SK-N-SH (cell line): Measurements from ENCODE around the gene FDXACB1. TPM values are rescaled to one million over a fixed set of nuclear protein-coding genes. Genes with fewer than 3 reads are reported as not detected.

Experiments
- CTCF ChIA-PET: fragments of 300-600, 350-600 bp; formaldehyde crosslinking; extraction: SDS; loops from one replicate; lab custom pipeline; 2021; lab: Yijun Ruan, JAX
- POLR2A ChIA-PET: fragments of 350-600 bp; sonication (Branson Sonifier 250); formaldehyde crosslinking; extraction: SDS; loops from one replicate; lab custom pipeline; 2020; ENCODE audit warnings: antibody characterized with exemption, inconsistent platforms; lab: Yijun Ruan, JAX
- DNase-seq: peaks from one replicate; pipeline ENCODE4 v3.0.0; 2012
- H2AFZ ChIP-seq: fragments of 200-600 bp; sonication (generic); 2 replicates; pipeline ENCODE4 v1.8.1; 2016; ENCODE audit warnings: antibody characterized with exemption, mild to moderate bottlenecking, low read depth
- H3F3A ChIP-seq: fragments of 200-600 bp; sonication (generic); replicated peaks from 2 replicates; pipeline ENCODE3; 2016; ENCODE audit warnings: antibody characterized with exemption, mild to moderate bottlenecking; ENCODE audit not compliant: insufficient read depth
- H3K27ac ChIP-seq, 2 experiments: fragments of 200-500 bp in 1 of 2; fragments of 200-600 bp in 1 of 2; sonication (Bioruptor generic) in 1 of 2; sonication (generic), shearing (Covaris generic) in 1 of 2; 2 replicates each; pipeline versions ENCODE4 v1.5.1 to v1.6.1; 2014 to 2016; ENCODE audit warnings: low read depth in 2 of 2, inconsistent platforms in 1 of 2, low read length in 1 of 2, mild to moderate bottlenecking in 1 of 2, mixed read lengths in 1 of 2
- H3K27me3 ChIP-seq: fragments of 200-600 bp; sonication (generic), shearing (Covaris generic); 2 replicates; pipeline ENCODE4 v1.6.1; 2016; ENCODE audit warnings: mixed run types; ENCODE audit not compliant: insufficient read depth
- H3K36me3 ChIP-seq, 2 experiments: fragments of 200-500 bp in 1 of 2; fragments of 200-600 bp in 1 of 2; sonication (Bioruptor generic) in 1 of 2; sonication (generic) in 1 of 2; replicated peaks in 1 of 2; 2 replicates each; pipeline versions ENCODE3 to v1.5.1; 2014 to 2016; ENCODE audit warnings: low read length in 1 of 2, mild to moderate bottlenecking in 1 of 2; ENCODE audit not compliant: insufficient read depth in 2 of 2, control insufficient read depth in 1 of 2
- H3K4me1 ChIP-seq, 2 experiments: fragments of 200-500 bp in 1 of 2; fragments of 200-600 bp in 1 of 2; sonication (Bioruptor generic) in 1 of 2; sonication (generic), shearing (Covaris generic) in 1 of 2; 2 replicates each; pipeline versions ENCODE4 v1.5.1 to v1.6.1; 2014 to 2016; ENCODE audit warnings: low read depth in 1 of 2, low read length in 1 of 2, mixed run types in 1 of 2; ENCODE audit not compliant: insufficient read depth in 2 of 2, control insufficient read depth in 1 of 2
- H3K4me2 ChIP-seq: fragments of 200-600 bp; sonication (generic), shearing (Covaris generic); 2 replicates; pipeline ENCODE4 v1.6.1; 2017; ENCODE audit warnings: mixed run types
- H3K4me3 ChIP-seq, 2 experiments: fragments of 200-500 bp in 1 of 2; fragments of 200-600 bp in 1 of 2; sonication (Bioruptor generic) in 1 of 2; sonication (generic), shearing (Covaris generic) in 1 of 2; 2 replicates each; pipeline versions ENCODE4 v1.5.1 to v1.8.1; 2014 to 2016; ENCODE audit warnings: low read depth in 2 of 2, inconsistent platforms in 1 of 2, low read length in 1 of 2, mild to moderate bottlenecking in 1 of 2, mixed read lengths in 1 of 2, moderate library complexity in 1 of 2
- H3K79me2 ChIP-seq: fragments of 200-600 bp; sonication (generic); 2 replicates; pipeline ENCODE4 v1.8.1; 2017; ENCODE audit warnings: mild to moderate bottlenecking; ENCODE audit not compliant: insufficient read depth
- H3K9ac ChIP-seq: fragments of 200-600 bp; sonication (generic); 2 replicates; pipeline ENCODE4 v1.6.1; 2017; ENCODE audit warnings: mixed run types
- H3K9me2 ChIP-seq: fragments of 200-600 bp; sonication (generic); 2 replicates; pipeline ENCODE4 v1.6.1; 2017; ENCODE audit warnings: mixed run types
- H3K9me3 ChIP-seq: fragments of 200-600 bp; sonication (generic); 2 replicates; pipeline ENCODE4 v1.6.1; 2017; ENCODE audit warnings: mixed run types, mild to moderate bottlenecking, moderate library complexity
- H4K20me1 ChIP-seq: fragments of 200-600 bp; sonication (generic); 2 replicates; pipeline ENCODE4 v1.6.1; 2017; ENCODE audit warnings: mild to moderate bottlenecking, mixed run types; ENCODE audit not compliant: insufficient read depth
- CHD2 ChIP-seq: fragments of 150-350 bp; IDR thresholded peaks from 2 replicates; pipeline ENCODE4 v1.6.1; 2018; ENCODE audit warnings: low read length; ENCODE audit not compliant: partially characterized antibody
- ELF1 ChIP-seq: IDR thresholded peaks from 2 replicates; pipeline ENCODE4 v1.4.0; 2012
- EP300 ChIP-seq, 2 experiments: IDR thresholded peaks; 2 replicates each; pipeline versions ENCODE4 v1.4.0 to v1.6.1; 2012; ENCODE audit warnings: borderline replicate concordance in 1 of 2, low read depth in 1 of 2, low read length in 1 of 2
- EZH2phosphoT487 ChIP-seq: fragments of 200-600 bp; sonication (generic); IDR thresholded peaks from 2 replicates; pipeline ENCODE4 v1.6.1; 2017; ENCODE audit warnings: low read depth, mixed run types, mild to moderate bottlenecking, antibody characterized with exemption, moderate library complexity, borderline replicate concordance
- FOSL2 ChIP-seq: IDR thresholded peaks from 2 replicates; pipeline ENCODE4 v1.4.0; 2012; ENCODE audit warnings: low read depth, mild to moderate bottlenecking, moderate library complexity, borderline replicate concordance
- FOXJ3 ChIP-seq: sonication (generic); formaldehyde crosslinking; IDR thresholded peaks from 2 replicates; pipeline ENCODE4 v1.5.1; 2020; ENCODE audit warnings: mild to moderate bottlenecking, missing genetic modification reagents
- FOXM1 ChIP-seq: IDR thresholded peaks from 2 replicates; pipeline ENCODE4 v1.4.0; 2012; ENCODE audit warnings: low read depth, mild to moderate bottlenecking
- GATA2 ChIP-seq: sonication (generic); formaldehyde crosslinking; IDR thresholded peaks from 2 replicates; pipeline ENCODE4 v1.5.0; 2020; ENCODE audit warnings: mild to moderate bottlenecking, missing genetic modification reagents
- MAX ChIP-seq: IDR thresholded peaks from 2 replicates; pipeline ENCODE4 v1.4.0; 2012; ENCODE audit warnings: low read depth
- MEF2A ChIP-seq: IDR thresholded peaks from 2 replicates; pipeline ENCODE4 v1.4.0; 2012; ENCODE audit warnings: low read depth, borderline replicate concordance
- MXI1 ChIP-seq: IDR thresholded peaks from 2 replicates; pipeline ENCODE4 v1.6.1; 2012; ENCODE audit warnings: mild to moderate bottlenecking, low read depth, low read length, improper control_type of control experiment
- NRF1 ChIP-seq: IDR thresholded peaks from 2 replicates; pipeline ENCODE4 v1.6.1; 2012; ENCODE audit warnings: low read depth, mild to moderate bottlenecking, low read length
- RCOR1 ChIP-seq: fragments of 150-350 bp; IDR thresholded peaks from 2 replicates; pipeline ENCODE4 v1.6.1; 2017; ENCODE audit warnings: antibody characterized with exemption, low read length
- SMC3 ChIP-seq: IDR thresholded peaks from 2 replicates; pipeline ENCODE4 v1.6.1; 2012; ENCODE audit warnings: low read depth, low read length, improper control_type of control experiment
- TEAD4 ChIP-seq: IDR thresholded peaks from 2 replicates; pipeline ENCODE4 v1.4.0; 2012; ENCODE audit warnings: mild to moderate bottlenecking, borderline replicate concordance; ENCODE audit not compliant: insufficient read depth
- USF2 ChIP-seq: fragments of 150-350 bp; IDR thresholded peaks from 2 replicates; pipeline ENCODE4 v1.6.1; 2017; ENCODE audit warnings: antibody characterized with exemption, low read length, low read depth, borderline replicate concordance
- ZBTB33 ChIP-seq: IDR thresholded peaks from 2 replicates; pipeline ENCODE4 v1.4.0; 2012; ENCODE audit warnings: low read depth, borderline replicate concordance
- WGBS: methylation state at CpG from one replicate; pipeline ENCODE4 v1.1.6; 2017; ENCODE audit warnings: low lambda C conversion rate; 5-methylcytosine and 5-hydroxymethylcytosine counted together
- polyA plus RNA-seq, 3 experiments: library from polyadenylated mRNA; depleted of rRNA; stranded (reverse); fragments of >200 nt; gene quantifications; 2 replicates each; pipeline ENCODE4 v1.2.3, GENCODE V29; 2012
- TF ChIP-seq, protein P1 (sequence below): IDR thresholded peaks from 2 replicates; pipeline ENCODE4 v1.6.1; 2012; ENCODE audit warnings: mild to moderate bottlenecking, low read depth, low read length, moderate library complexity
- TF ChIP-seq, protein P2 (sequence below): fragments of 200-600 bp; sonication (generic); IDR thresholded peaks from 2 replicates; pipeline ENCODE4 v1.6.1; 2017; ENCODE audit warnings: antibody characterized with exemption, mild to moderate bottlenecking, moderate library complexity

The FDXACB1 gene, protein sequence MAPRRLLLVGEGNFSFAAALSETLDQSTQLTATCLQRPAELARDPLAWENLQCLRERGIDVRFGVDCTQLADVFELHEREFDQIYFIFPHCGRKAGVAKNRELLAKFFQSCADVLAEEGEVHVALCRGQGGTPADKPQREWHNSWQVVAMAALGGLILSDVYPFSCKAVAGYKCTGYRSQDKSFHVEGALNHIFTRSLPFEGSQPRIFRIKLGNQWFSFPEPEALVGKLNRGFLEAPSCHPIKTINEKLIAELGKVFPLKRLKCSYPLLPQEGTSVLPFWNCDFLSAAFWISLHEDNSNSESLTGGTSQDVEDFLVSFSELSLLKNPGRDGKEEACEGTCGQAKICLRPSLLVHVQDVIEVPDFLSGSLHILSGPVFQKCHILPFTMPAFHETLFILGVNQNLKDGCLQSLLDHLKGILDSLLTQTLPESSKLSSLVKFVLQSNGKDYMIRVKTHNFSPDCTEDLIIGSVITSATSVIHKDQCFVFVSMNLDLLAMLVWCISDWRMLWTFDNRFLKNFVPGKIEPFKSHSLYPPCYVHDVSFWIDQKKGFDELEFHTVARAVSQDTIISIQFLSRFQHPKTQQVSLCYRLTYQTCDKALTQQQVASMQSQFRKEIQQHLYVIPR
- polyA plus RNA-seq (2012; rRNA removed), result 2.8 and 3.2 TPM in 2 replicates
- 2.7 and 3.0 TPM in 2 replicates for polyA plus RNA-seq (2012; cell fraction: cytosol; rRNA removed)
- polyA plus RNA-seq (2012; cell fraction: nucleus; rRNA removed), result 3.4 and 5.7 TPM in 2 replicates

DNA sequence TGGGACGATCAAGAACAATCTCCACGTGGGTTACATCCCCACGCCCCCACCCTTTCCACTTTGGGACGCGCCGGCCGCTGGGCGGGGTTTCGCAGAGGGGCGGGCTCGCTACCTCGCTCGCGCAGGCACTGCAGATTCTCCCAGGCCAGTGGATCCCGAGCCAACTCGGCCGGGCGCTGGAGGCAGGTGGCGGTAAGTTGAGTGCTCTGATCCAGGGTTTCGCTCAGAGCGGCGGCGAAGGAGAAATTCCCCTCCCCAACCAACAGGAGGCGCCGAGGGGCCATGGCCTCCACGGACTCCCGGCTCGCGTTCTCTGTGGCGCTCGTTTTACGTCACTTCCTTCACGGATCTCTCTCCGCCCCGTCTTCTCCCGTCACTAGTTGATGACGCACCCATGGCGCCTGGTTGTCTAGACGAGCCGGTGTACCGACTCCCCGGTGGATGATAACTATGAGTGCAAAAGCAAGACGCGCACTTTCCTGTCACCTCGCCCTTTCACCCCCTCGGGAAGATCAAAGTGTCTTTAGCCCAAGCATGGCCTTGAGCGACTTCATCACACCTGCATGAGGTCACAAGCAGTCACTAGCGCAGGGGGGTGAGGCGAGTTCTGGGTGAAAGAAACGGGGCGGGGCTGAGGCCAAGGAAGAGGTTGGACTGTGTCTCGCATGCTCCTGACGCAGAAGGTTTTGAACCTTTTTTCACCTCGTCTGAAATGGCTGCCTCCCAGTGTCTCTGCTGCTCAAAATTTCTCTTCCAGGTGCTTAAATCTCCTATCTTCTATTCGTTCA lies at the start of gene FDXACB1, which contains the start of gene CFAP68:
TSS of gene FDXACB1 (minus strand) at position 317 of the 788 bp plus-strand sequence. CDS start at position 284, 33 bp downstream.
TSS of gene CFAP68 (plus strand) at position 693 of the 788 bp plus-strand sequence. CDS start at position 713, 20 bp downstream.
- Histone ChIP-seq H3K9ac (peak within 1 kb of the TSS; percentile 71), H3K4me3 (peak within 1 kb of the TSS; percentile 72 to 84), H3K4me1 (peaks cover 0 to 8% of the 10 kb centered on the region in 2 experiments; a peak in 2 of 4 replicates), H3K9me3 (no peaks in the 10 kb centered on the region), H3F3A (peaks cover 4% of the 10 kb centered on the region), H3K36me3 (peaks cover 0 to 18% of the 10 kb centered on the region in 2 experiments), H3K79me2 (peaks cover 6% of the 10 kb centered on the region; the same call in 1 of the 2 replicates), H3K9me2 (no peaks in the 10 kb centered on the region), H4K20me1 (no peaks in the 10 kb centered on the region), H2AFZ (peak within 1 kb of the TSS; percentile 93), H3K27me3 (no peaks in the 10 kb centered on the region), H3K4me2 (peak within 1 kb of the TSS; percentile 75), H3K27ac (peak within 1 kb of the TSS; percentile 86 to 98)
- DNase-seq, result peak; percentile 93
- WGBS, result under 1% methylated on average over 41 of the region's 55 CpGs
- POLR2A ChIA-PET, result interaction anchor here (1.0 kb wide), 1 partner anchor 48 kb away, joined by 5 read pairs; no protein-coding TSS in a partner anchor
- CTCF ChIA-PET, result interaction anchor here (1.0 to 1.7 kb wide), 7 partner anchors 10 to 144 kb away, joined by 3 to 8 read pairs (median 3); no protein-coding TSS in a partner anchor
- TF ChIP-seq RCOR1 (no peak), NRF1 (peak; percentile 58), MEF2A (no peak), FOSL2 (peak; percentile 32; the same call in 1 of the 2 replicates), ELF1 (0 out of 2 replicates have a peak, but pooled peaks have one; percentile 43), CHD2 (peak; percentile 36), EZH2phosphoT487 (no peak), ZBTB33 (no peak), MXI1 (peak; percentile 98; the same call in 1 of the 2 replicates), SMC3 (peak; percentile 60), FOXJ3 (CRISPR knock-in tag) (no peak), MAX (peak; percentile 87), USF2 (no peak), GATA2 (CRISPR knock-in tag) (no peak), FOXM1 (no peak), TEAD4 (no peak), EP300 (IDR thresholded peaks at IDR 0.05; ENCODE audit: borderline replicate concordance in 1 of 2, low read depth in 1 of 2, low read length in 1 of 2) (peak in 1 of 2 experiments; percentile 21; a peak in 1 of 4 replicates)
- TF ChIP-seq, protein P1, sequence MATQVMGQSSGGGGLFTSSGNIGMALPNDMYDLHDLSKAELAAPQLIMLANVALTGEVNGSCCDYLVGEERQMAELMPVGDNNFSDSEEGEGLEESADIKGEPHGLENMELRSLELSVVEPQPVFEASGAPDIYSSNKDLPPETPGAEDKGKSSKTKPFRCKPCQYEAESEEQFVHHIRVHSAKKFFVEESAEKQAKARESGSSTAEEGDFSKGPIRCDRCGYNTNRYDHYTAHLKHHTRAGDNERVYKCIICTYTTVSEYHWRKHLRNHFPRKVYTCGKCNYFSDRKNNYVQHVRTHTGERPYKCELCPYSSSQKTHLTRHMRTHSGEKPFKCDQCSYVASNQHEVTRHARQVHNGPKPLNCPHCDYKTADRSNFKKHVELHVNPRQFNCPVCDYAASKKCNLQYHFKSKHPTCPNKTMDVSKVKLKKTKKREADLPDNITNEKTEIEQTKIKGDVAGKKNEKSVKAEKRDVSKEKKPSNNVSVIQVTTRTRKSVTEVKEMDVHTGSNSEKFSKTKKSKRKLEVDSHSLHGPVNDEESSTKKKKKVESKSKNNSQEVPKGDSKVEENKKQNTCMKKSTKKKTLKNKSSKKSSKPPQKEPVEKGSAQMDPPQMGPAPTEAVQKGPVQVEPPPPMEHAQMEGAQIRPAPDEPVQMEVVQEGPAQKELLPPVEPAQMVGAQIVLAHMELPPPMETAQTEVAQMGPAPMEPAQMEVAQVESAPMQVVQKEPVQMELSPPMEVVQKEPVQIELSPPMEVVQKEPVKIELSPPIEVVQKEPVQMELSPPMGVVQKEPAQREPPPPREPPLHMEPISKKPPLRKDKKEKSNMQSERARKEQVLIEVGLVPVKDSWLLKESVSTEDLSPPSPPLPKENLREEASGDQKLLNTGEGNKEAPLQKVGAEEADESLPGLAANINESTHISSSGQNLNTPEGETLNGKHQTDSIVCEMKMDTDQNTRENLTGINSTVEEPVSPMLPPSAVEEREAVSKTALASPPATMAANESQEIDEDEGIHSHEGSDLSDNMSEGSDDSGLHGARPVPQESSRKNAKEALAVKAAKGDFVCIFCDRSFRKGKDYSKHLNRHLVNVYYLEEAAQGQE, result peak; percentile 43; the same call in 1 of the 2 replicates
- TF ChIP-seq, protein P2, sequence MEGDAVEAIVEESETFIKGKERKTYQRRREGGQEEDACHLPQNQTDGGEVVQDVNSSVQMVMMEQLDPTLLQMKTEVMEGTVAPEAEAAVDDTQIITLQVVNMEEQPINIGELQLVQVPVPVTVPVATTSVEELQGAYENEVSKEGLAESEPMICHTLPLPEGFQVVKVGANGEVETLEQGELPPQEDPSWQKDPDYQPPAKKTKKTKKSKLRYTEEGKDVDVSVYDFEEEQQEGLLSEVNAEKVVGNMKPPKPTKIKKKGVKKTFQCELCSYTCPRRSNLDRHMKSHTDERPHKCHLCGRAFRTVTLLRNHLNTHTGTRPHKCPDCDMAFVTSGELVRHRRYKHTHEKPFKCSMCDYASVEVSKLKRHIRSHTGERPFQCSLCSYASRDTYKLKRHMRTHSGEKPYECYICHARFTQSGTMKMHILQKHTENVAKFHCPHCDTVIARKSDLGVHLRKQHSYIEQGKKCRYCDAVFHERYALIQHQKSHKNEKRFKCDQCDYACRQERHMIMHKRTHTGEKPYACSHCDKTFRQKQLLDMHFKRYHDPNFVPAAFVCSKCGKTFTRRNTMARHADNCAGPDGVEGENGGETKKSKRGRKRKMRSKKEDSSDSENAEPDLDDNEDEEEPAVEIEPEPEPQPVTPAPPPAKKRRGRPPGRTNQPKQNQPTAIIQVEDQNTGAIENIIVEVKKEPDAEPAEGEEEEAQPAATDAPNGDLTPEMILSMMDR, result peak; percentile 91
